RWPE1 (cell line): Measurements from ENCODE around the gene FERMT3.

Source experiments
- CTCF ChIA-PET: fragments of 350-600 bp; sonication (Branson Sonifier 250); formaldehyde crosslinking; extraction: SDS; loops from one replicate; lab custom pipeline; 2021; lab: Yijun Ruan, JAX
- POLR2A ChIA-PET: fragments of 400-600 bp; formaldehyde crosslinking; extraction: SDS; loops from one replicate; lab custom pipeline; 2020; ENCODE audit warnings: antibody characterized with exemption; ENCODE audit not compliant: low non-redundant PET; lab: Yijun Ruan, JAX
- DNase-seq: peaks from one replicate; pipeline ENCODE4 v3.0.0; 2012; ENCODE audit warnings: low spot score
- H3K27ac ChIP-seq: fragments of 450-650 bp; 2 replicates; pipeline ENCODE4 v1.5.1; 2017
- TF ChIP-seq, protein P1 (sequence below): fragments of 450-650 bp; conservative IDR thresholded peaks from 2 replicates; pipeline ENCODE4 v1.5.1; 2017; ENCODE audit warnings: low read depth, mild to moderate bottlenecking

Gene FERMT3

DNA sequence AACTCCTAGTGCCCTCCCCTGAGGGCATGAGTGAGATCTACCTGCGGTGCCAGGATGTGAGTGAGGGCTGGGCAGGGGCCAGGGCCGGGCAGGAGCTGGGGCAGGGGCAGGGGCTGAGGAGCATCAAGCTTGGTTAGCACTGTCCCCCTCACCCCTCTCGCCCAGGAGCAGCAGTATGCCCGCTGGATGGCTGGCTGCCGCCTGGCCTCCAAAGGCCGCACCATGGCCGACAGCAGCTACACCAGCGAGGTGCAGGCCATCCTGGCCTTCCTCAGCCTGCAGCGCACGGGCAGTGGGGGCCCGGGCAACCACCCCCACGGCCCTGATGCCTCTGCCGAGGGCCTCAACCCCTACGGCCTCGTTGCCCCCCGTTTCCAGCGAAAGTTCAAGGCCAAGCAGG lies 13.8 kb downstream of the FERMT3 start:
- ChIA-PET CTCF (interaction anchor here (1.5 kb wide), 1 partner anchor 16 kb away, joined by 5 read pairs; no protein-coding TSS in a partner anchor), POLR2A (no interaction called here)
- TF ChIP-seq, protein P1, sequence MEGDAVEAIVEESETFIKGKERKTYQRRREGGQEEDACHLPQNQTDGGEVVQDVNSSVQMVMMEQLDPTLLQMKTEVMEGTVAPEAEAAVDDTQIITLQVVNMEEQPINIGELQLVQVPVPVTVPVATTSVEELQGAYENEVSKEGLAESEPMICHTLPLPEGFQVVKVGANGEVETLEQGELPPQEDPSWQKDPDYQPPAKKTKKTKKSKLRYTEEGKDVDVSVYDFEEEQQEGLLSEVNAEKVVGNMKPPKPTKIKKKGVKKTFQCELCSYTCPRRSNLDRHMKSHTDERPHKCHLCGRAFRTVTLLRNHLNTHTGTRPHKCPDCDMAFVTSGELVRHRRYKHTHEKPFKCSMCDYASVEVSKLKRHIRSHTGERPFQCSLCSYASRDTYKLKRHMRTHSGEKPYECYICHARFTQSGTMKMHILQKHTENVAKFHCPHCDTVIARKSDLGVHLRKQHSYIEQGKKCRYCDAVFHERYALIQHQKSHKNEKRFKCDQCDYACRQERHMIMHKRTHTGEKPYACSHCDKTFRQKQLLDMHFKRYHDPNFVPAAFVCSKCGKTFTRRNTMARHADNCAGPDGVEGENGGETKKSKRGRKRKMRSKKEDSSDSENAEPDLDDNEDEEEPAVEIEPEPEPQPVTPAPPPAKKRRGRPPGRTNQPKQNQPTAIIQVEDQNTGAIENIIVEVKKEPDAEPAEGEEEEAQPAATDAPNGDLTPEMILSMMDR: no peak
- no peak for DNase-seq
- H3K27ac ChIP-seq: peak overlapping the region; percentile 7; the same call in 1 of the 2 replicates

DNA sequence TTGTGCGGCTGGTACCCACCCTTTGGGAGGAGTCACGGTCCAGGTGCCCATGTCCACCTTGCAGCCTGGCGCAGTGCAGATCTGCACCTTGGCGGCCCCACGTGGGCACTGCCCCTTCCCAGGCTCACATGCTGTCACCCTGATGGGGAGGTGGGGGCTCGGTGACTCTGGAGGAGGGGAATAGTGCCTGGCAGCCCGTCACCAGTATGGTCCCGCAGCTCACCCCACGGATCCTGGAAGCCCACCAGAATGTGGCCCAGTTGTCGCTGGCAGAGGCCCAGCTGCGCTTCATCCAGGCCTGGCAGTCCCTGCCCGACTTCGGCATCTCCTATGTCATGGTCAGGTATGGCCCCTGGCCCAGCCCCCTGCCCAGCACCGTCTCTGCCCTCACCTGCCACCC lies 14.3 kb downstream of the FERMT3 start:
- TF ChIP-seq, protein P1: no peak
- POLR2A ChIA-PET: no interaction called here
- CTCF ChIA-PET: no interaction called here
- peak overlapping the region; percentile 7 for H3K27ac ChIP-seq
- no peak for DNase-seq

DNA sequence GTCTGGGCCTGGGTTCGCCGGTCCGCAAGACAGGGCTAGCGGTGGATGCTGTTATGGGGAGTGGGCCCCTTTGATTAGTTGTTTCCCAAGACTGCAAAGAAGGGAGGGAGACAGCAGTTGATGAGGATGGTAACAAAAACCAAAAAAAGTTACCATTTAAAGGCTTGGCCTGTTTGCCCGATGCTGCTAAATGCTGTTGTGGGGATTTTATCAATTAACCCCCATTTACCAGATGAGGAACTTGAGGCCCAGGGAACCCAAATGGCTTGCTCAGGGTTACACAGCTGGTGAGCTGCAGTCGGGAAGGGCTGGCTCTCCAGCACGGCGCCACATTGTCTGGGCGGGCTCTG lies 16.1 kb downstream of the FERMT3 start:
- CTCF ChIA-PET: no interaction called here
- peak overlapping the region; percentile 98 for H3K27ac ChIP-seq
- DNase-seq: no peak
- POLR2A ChIA-PET: no interaction called here
- TF ChIP-seq, protein P1: no peak

DNA sequence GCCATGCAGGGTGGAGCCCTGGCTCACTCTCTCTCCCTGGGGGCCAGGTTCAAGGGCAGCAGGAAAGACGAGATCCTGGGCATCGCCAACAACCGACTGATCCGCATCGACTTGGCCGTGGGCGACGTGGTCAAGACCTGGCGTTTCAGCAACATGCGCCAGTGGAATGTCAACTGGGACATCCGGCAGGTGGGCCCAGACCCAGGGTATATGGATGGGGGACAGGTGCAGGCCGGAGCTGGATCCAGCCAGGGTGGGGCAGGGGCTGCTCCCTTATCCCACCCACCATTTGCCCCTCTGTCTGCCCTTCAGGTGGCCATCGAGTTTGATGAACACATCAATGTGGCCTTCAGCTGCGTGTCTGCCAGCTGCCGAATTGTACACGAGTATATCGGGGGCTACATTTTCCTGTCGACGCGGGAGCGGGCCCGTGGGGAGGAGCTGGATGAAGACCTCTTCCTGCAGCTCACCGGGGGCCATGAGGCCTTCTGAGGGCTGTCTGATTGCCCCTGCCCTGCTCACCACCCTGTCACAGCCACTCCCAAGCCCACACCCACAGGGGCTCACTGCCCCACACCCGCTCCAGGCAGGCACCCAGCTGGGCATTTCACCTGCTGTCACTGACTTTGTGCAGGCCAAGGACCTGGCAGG lies 16.6 kb downstream of the FERMT3 start:
- ChIA-PET POLR2A (interaction anchor here (0.6 to 1.2 kb wide), 3 partner anchors 18 to 22 kb away, joined by 3 read pairs; no protein-coding TSS in a partner anchor), CTCF (interaction anchor here (0.6 to 0.7 kb wide), 2 partner anchors 112 to 221 kb away, joined by 3 to 5 read pairs; no protein-coding TSS in a partner anchor)
- TF ChIP-seq, protein P1: no peak
- peak overlapping the region; percentile 98 for H3K27ac ChIP-seq
- DNase-seq: no peak

DNA sequence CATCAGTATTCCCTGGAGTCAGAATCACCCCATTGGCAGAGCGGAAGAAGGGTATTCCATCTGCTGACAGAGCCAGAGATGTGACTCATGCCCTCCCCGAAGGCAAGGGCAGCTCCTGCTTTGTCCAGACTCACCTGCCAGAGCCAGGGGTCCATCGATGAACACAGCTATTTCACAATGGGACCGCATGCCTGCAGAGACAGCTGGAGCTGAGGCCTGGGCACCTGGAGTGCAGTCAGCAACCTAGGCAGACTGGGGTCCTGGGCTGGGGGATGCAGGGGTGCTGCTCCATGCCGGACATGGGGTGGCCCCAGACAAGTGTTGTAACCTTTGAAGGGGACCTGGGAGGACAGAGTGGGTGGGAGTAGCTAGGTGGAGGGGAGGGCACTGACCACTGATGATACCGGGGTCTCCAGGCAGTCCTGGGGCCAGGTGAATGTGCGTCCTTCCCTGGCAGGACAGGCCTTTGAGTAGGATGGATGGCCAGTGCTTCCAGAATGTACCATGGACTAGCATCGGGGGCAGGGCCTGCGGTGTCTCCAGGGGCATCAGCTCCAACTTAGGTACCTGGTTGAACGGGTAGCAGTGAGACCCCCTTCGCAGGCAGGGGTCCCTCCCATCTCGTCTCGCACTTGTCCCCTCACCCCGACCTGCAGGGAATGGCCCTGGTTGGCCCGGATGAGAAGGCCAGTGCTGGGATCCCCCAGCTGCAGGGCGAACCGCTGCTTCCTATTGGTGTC lies 17.8 kb downstream of the FERMT3 start:
- TF ChIP-seq, protein P1: no peak
- CTCF ChIA-PET: interaction anchor here (1.2 kb wide), 2 partner anchors 20 to 77 kb away, joined by 3 to 4 read pairs; no protein-coding TSS in a partner anchor
- POLR2A ChIA-PET: interaction anchor here (0.7 to 1.2 kb wide), 2 partner anchors 10 to 21 kb away, joined by 3 read pairs; no protein-coding TSS in a partner anchor
- peak; percentile 71 for DNase-seq
- H3K27ac ChIP-seq: peak overlapping the region; percentile 98

DNA sequence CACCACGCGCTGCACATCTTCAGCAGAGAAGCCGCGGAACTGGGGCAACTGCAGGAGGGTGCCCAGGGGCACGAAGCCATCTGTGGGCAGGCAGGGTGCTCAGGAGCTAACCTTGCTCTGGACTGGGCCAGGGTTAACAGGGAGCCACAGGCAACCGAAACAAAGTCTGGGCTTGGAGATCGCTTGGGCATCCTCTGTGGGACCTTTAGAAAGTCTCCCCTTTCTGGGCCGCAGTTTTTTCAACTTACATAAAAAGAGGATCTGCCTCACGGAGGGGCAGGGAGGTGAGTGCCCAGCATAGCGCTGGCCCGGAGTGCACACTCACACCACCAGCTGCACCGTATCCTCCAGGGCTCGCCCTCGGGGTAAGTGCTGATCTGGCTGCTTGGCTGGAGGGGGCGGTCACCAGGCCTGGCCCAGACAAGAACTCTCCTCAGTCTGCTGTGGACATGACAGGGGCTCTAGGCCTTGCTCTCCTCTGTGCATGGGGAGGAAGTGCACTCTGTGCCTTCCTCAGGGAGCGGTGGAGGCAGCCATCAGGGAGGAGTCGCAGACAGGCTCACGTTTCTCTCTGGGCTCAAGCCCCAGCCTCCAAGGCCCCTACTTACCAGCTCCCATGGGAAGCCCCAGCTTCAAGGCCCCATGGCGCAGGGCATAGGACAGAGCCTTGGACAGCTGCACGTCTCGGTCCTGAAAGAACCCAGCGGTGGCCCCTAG lies 18.5 kb downstream of the FERMT3 start:
- H3K27ac ChIP-seq: peak overlapping the region; percentile 98
- CTCF ChIA-PET: interaction anchor here (0.6 to 1.2 kb wide), 9 partner anchors 11 to 441 kb away, joined by 3 to 5 read pairs (median 3); no protein-coding TSS in a partner anchor
- TF ChIP-seq, protein P1: no peak
- no peak for DNase-seq
- POLR2A ChIA-PET: no interaction called here
